ENCODE data around the gene GLRB. TPM values are rescaled to one million over a fixed set of nuclear protein-coding genes. Genes with fewer than 3 reads are reported as not detected.
"Not testable (repeated sequence)": the region's sequence is repeated elsewhere in the genome, so short reads cannot be mapped to it uniquely, and the experiment has no call there.

The GLRB gene
- not detected for total RNA-seq

DNA sequence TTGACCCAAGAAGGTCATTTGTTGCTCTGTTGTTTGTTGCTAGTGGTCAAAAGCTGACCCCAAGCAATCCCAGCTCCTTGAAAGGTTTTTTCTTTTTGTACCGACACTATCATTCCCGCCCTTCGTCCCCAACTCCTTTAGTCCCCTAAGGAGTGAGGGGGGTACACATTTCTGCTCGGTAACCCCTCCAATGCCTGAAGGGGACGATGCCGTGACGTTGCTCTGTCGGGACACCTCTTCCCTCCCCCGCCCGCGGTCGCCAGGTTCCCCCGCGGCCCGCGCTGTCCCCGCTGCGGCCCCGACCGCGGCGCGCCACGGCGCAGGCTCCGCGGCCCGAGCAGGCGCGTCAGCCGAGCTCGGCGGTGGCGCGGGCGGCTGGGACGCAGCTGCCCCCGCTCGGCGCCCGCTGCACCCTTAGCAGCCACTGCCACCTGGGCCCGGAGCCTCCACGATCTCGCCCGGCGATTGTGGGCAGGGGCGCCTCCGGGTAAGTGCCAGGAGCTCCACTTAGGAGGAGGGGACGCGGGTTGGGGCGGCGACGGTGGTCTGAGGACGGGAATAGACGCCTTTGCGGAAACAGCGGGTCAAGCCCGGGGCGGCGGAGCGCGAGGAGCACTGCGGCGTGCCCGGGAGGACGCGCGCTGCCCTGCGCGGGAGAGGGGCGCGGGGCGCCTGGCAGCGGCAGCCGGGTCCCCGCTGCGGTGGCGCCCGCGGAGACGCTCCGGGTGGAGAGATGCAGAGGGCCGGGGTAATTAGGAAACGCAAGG is at the start of gene GLRB:
Gene GLRB, plus strand, starts transcription at position 340 of the 767 bp plus-strand sequence. CDS start 1,875 bp downstream, outside the sequence.
- Mint-ChIP-seq H3K27ac (no peak within 1 kb of the TSS), H3K4me1 (no peaks in the 10 kb centered on the region), H3K36me3 (ENCODE audit: low read depth) (no peaks in the 10 kb centered on the region), H3K9me3 (peaks cover 4% of the 10 kb centered on the region), H3K4me3 (no peak within 1 kb of the TSS), H3K27me3 (peaks cover 11% of the 10 kb centered on the region)
- no peak for ATAC-seq (replicated peaks)

DNA sequence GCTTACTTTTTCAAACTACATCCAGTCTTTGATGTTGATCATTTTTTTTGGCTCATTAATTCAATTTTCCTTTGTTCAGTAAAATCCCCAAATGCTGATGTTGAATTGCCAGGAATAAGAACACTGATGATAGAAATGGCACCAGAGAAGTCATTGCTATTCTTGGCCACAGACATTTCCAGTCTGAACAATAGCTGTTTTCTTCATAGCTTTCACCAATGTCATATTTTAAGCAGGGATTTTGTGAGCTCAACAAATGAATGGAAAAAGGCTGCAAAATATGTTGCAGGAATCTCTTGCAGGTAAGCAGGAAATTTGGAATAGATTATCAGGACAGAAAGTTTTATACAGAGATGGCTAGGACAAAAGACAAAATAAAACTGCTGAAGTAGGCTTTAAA is 40.5 kb upstream of the GLRB start:
- ATAC-seq (replicated peaks), result no peak
- no peaks in the 10 kb centered on the region for H3K27me3 Mint-ChIP-seq

DNA sequence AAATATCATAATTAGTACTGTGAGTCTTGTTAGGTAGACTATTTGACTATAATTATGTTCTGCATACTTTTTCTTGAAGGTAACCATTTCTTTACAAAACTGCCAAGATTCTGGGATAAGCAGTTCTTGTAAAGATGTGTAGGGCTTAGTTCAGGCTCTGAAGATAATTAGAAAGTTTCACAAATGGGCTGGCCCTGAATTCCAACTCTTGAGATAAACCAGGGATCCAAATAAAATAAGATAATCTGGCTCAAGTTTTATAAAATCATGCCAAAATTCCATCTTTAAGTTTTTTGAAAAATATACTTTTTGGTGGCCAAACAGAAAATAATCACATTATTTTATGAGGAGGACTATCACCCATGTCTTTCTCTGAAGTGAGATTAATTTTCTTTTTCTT is 35.5 kb upstream of the GLRB start:
- Mint-ChIP-seq H3K4me3 (no peak overlapping the region), H3K4me1 (no peaks in the 10 kb centered on the region), H3K36me3 (ENCODE audit: low read depth) (no peaks in the 10 kb centered on the region), H3K9me3 (no peaks in the 10 kb centered on the region), H3K27me3 (no peaks in the 10 kb centered on the region), H3K27ac (no peak overlapping the region)
- ATAC-seq (replicated peaks), result no peak

More for the DNA sequence above, 40.5 kb upstream of the GLRB start:
- no peaks in the 10 kb centered on the region for H3K9me3 Mint-ChIP-seq
- no peak overlapping the region for H3K27ac Mint-ChIP-seq
- H3K4me1 Mint-ChIP-seq, result no peaks in the 10 kb centered on the region
- H3K4me3 Mint-ChIP-seq, result no peak overlapping the region
- no peaks in the 10 kb centered on the region for H3K36me3 Mint-ChIP-seq (ENCODE audit: low read depth)

DNA sequence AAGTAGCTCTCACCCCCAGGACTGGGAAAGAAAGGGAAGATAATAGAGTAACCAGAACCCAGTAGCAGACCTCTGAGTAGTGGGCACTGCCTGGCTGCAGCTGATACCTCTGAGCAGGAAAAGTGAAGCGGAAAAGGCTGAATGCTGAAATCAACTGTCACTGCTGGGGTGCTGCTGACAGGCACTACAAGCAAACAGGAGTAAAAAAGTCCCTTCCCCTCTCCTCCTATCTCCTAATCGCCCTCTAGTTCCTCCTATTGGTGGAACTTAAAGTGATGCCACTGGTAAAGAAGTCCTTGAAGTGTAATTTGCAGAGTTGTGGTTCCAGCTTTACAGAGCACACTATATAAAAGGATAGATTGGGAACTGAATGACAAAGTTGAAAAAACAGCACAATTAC is 32.8 kb upstream of the GLRB start:
- Mint-ChIP-seq H3K36me3 (ENCODE audit: low read depth) (no peaks in the 10 kb centered on the region), H3K4me1 (no peaks in the 10 kb centered on the region), H3K4me3 (no peak overlapping the region), H3K27me3 (no peaks in the 10 kb centered on the region), H3K27ac (no peak overlapping the region), H3K9me3 (peaks cover 4% of the 10 kb centered on the region)
- ATAC-seq (replicated peaks), result no peak

DNA sequence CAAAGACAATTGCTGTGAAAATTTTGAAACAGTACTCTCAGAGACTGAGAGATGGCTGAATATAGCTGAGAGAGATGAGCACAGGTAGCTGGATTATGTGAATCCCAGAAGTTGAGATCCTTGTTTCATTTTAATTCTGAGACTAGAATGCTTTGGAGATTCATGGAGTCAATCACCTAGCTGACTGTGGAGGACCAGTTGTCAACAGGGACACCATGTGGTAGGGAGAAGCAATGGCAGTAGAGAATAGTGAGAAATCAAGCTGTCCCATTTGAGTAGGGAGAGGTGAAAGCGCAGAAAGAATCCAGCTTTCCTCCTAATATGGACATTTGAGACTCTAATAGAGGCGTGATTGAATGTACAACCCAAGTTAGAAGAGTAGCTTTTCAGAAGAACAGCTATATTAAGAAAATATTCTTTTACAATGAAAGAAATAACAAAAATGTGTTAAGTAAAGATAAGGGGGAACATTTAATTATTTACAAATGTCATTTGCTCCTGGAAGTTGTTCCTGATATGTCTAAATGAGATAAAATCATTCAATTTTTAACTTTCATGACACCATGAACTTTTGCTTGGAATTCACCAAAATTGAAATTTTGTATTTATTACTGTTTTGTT is 30.3 kb upstream of the GLRB start:
- no peaks in the 10 kb centered on the region for H3K4me1 Mint-ChIP-seq

DNA sequence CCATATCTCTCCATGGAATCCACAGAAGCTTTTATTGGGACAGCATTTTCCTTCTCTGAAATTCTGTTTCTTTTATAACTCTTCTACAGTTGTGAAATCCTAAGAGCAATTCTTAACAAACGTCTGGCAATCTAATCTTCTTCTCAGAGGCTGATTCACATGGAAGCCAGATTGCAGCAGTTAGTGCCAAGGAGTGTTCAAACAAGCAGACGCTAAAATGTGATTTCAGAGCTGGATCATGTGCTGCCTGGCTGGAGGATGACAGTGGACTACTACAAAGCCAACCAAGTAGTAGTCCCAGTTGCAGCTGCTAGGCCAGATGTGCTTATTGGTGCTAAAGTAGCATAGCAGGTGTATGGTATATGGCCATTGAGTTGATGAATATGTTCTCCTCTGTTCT is 27.7 kb upstream of the GLRB start:
- H3K36me3 Mint-ChIP-seq (ENCODE audit: low read depth), result no peaks in the 10 kb centered on the region

More for the DNA sequence above, 30.3 kb upstream of the GLRB start:
- no peak overlapping the region for H3K27ac Mint-ChIP-seq
- peaks cover 4% of the 10 kb centered on the region for H3K9me3 Mint-ChIP-seq
- H3K4me3 Mint-ChIP-seq, result no peak overlapping the region
- H3K27me3 Mint-ChIP-seq, result no peaks in the 10 kb centered on the region
- H3K36me3 Mint-ChIP-seq (ENCODE audit: low read depth), result no peaks in the 10 kb centered on the region
- ATAC-seq (replicated peaks), result no peak

DNA sequence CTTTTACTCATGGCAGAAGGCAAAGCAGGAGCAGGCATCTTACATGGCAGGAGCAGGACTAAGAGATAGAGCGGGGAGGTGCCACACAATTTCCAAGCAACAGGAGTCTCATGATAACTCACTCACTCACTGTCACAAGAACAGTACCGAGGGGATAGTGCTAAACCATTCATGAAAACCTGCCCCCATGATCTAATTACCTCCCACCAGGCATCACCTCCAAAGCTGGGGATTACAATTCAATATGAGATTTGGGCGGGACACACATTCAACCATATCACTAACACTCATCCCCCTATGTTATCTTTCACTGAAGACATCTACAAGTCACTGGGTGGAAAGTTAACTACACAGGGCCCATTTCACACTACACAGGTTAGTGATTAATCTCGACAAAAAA is 25.4 kb upstream of the GLRB start:
- H3K27ac Mint-ChIP-seq, result no peak overlapping the region
- H3K9me3 Mint-ChIP-seq, result peaks cover 4% of the 10 kb centered on the region
- H3K27me3 Mint-ChIP-seq, result no peaks in the 10 kb centered on the region
- H3K4me3 Mint-ChIP-seq, result no peak overlapping the region
- H3K36me3 Mint-ChIP-seq (ENCODE audit: low read depth), result no peaks in the 10 kb centered on the region
- H3K4me1 Mint-ChIP-seq, result no peaks in the 10 kb centered on the region
- no peak for ATAC-seq (replicated peaks)

More for the DNA sequence above, 27.7 kb upstream of the GLRB start:
- ATAC-seq (replicated peaks), result no peak
- H3K27me3 Mint-ChIP-seq, result no peaks in the 10 kb centered on the region
- no peaks in the 10 kb centered on the region for H3K4me1 Mint-ChIP-seq
- no peak overlapping the region for H3K4me3 Mint-ChIP-seq
- peaks cover 4% of the 10 kb centered on the region for H3K9me3 Mint-ChIP-seq
- H3K27ac Mint-ChIP-seq, result no peak overlapping the region

DNA sequence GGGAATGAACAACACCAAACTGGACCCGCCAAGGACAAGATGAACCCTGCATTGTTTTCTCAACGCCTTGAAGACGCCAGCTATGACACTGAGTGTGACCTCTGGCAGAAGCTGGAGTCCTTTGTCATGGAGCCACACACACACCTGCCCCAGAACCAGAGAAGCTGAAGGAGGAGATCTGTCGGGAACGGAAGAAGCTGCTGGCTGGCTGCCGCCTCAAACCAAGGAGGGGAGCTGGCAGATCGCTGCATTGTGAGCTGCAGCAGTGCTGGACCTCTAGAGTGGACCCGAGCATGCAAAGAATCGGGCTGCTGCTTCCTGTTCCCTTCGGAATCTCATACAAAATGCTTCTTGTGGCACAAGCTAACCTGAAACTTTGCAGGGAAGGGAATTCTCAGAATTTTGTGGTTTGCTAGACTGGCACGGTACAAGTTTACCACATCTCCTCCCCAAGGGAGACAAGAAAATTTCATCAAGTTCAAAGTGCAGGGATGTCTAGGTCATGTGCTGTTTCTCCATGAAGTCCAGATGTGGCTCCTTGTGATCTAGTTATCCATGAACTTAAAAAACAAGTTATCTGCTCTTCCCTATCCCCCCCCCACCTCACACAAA is 23.4 kb upstream of the GLRB start:
- no peak for ATAC-seq (replicated peaks)
- H3K36me3 Mint-ChIP-seq (ENCODE audit: low read depth), result no peaks in the 10 kb centered on the region
- no peak overlapping the region for H3K27ac Mint-ChIP-seq
- H3K4me1 Mint-ChIP-seq, result no peaks in the 10 kb centered on the region
- no peaks in the 10 kb centered on the region for H3K9me3 Mint-ChIP-seq
- no peak overlapping the region for H3K4me3 Mint-ChIP-seq
- no peaks in the 10 kb centered on the region for H3K27me3 Mint-ChIP-seq

DNA sequence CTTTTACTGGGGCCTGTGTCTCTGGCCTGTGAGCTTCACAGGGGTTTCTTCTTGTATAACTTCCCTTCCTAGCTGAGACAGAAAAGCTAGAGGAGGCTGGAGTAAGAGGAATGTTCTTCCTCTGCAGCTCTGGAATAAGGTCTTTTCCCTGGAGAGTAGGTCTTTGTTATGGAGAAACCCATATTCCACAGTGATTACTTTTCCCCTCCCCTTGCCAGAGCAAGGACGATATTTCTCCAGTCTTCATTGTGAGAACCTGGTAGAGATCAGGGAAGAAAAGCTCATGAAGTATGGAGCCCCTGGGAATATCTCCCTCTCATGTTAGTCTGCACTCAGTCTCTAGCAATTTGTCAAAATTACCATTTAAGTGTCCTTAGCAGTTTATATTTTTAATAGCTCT is 18.7 kb upstream of the GLRB start:
- H3K9me3 Mint-ChIP-seq, result no peaks in the 10 kb centered on the region
- H3K27me3 Mint-ChIP-seq, result no peaks in the 10 kb centered on the region
- no peaks in the 10 kb centered on the region for H3K36me3 Mint-ChIP-seq (ENCODE audit: low read depth)
- no peak overlapping the region for H3K4me3 Mint-ChIP-seq
- ATAC-seq (replicated peaks), result no peak
- no peaks in the 10 kb centered on the region for H3K4me1 Mint-ChIP-seq
- H3K27ac Mint-ChIP-seq, result no peak overlapping the region

DNA sequence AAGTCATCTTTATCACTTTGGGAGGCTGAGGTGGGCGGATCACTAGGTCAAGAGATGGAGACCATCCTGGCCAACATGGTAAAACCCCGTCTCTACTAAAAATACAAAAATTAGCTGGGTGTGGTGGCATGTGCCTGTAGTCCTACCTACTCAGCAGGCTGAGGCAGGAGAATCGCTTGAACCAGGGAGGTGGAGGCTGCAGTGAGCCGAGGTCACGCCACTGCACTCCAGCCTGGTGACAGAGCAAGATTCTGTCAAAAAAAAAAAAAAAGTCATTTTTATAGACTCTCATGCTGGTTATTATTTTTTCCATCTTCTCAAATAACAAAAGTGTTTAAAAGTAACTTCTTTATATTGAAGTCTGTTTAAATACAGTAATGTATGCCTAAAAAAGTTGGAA is 17.1 kb upstream of the GLRB start:
- not testable (repeated sequence) for ATAC-seq (replicated peaks); H3K4me1 Mint-ChIP-seq; H3K4me3 Mint-ChIP-seq; H3K27me3 Mint-ChIP-seq; H3K27ac Mint-ChIP-seq; H3K9me3 Mint-ChIP-seq; H3K36me3 Mint-ChIP-seq (ENCODE audit: low read depth)

DNA sequence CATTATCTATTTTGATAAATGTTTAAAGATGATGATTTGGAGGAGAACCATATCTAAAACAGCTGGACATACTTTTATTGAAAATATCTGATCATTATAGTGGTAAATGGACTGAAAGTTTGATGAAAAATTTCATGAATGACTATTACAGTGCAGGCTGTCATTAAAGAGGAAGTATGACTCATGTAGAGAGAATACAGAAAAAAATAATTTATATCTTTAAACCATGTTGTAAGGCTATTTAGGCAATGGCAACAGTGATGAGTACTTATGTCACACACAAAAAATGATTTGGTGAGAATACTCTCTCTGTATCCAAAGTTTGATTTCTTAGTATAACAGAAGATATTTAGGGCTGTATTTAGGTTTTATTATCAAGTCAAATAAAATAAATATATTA is 3.9 kb upstream of the GLRB start:
- H3K27ac Mint-ChIP-seq, result no peak overlapping the region
- H3K9me3 Mint-ChIP-seq, result peaks cover 4% of the 10 kb centered on the region
- H3K36me3 Mint-ChIP-seq (ENCODE audit: low read depth), result no peaks in the 10 kb centered on the region
- no peak for ATAC-seq (replicated peaks)
- H3K27me3 Mint-ChIP-seq, result peaks cover 11% of the 10 kb centered on the region
- no peaks in the 10 kb centered on the region for H3K4me1 Mint-ChIP-seq
- H3K4me3 Mint-ChIP-seq, result no peak overlapping the region

DNA sequence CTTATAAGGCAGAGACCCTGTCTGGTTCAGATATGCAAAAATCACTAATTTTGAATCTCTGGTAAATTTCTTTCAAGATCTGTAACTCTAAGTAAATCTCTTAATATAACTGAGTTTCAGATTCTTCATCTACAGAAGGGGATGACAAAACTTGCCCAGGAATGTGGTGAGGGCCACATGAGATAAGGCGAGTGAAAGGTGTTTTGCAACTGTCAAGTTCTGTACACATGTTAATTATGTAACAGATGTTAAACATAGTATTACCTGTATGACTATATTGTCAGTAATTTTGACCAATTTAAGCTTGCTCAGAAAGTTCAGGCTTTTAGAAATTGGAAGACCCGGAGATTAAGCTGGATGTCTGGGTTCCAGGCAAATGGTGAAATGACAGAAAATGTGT is 549 bp upstream of the GLRB start:
- H3K4me1 Mint-ChIP-seq, result no peaks in the 10 kb centered on the region
- peaks cover 4% of the 10 kb centered on the region for H3K9me3 Mint-ChIP-seq
- H3K36me3 Mint-ChIP-seq (ENCODE audit: low read depth), result no peaks in the 10 kb centered on the region
- no peak for ATAC-seq (replicated peaks)
- peaks cover 11% of the 10 kb centered on the region for H3K27me3 Mint-ChIP-seq
- no peak overlapping the region for H3K4me3 Mint-ChIP-seq
- H3K27ac Mint-ChIP-seq, result no peak overlapping the region

DNA sequence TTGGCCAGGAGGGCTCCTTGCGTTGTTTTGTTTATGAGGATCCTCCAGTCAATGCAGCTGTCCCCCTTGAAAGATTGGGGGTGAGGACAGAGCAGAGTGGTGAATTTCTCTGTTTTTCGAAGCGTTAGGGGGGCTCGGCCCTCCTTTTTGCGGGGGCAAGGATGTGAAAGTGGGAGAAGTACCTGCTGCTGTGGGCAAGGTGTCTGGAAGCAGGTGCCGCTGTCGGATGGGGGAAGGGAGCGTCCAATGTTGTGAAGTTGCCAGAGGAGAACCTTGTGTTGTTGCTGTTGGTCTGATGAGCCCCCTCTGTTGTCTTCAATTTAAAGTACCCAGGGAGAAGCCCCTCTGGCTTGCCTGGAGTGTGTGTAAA is 613 bp downstream of the GLRB start:
- ATAC-seq (replicated peaks), result no peak
- no peaks in the 10 kb centered on the region for H3K36me3 Mint-ChIP-seq (ENCODE audit: low read depth)
- H3K9me3 Mint-ChIP-seq, result peaks cover 4% of the 10 kb centered on the region
- H3K4me1 Mint-ChIP-seq, result no peaks in the 10 kb centered on the region
- H3K27ac Mint-ChIP-seq, result no peak overlapping the region
- peaks cover 11% of the 10 kb centered on the region for H3K27me3 Mint-ChIP-seq
- H3K4me3 Mint-ChIP-seq, result no peak overlapping the region

DNA sequence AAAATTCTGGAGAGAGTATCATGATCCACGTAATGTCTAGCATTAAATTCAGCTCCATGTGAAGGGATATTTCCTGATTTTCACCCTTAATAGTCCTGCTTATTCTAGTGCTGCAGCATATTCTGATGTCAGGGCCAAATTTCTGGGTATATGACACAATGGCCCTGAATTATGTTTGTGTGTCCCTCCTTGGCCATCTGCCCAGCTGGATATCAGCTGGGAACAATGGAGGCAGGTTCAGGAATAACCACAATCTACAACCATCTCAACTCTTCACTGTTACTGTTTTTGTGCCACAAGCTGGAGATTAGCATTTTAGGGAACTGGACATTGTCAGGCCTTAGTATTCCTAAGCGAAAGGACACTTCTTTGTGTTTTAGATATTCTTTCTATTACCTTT is 3.5 kb downstream of the GLRB start:
- Mint-ChIP-seq H3K27me3 (peaks cover 11% of the 10 kb centered on the region), H3K9me3 (no peaks in the 10 kb centered on the region), H3K36me3 (ENCODE audit: low read depth) (no peaks in the 10 kb centered on the region), H3K4me1 (no peaks in the 10 kb centered on the region), H3K4me3 (no peak overlapping the region), H3K27ac (no peak overlapping the region)
- ATAC-seq (replicated peaks), result no peak

DNA sequence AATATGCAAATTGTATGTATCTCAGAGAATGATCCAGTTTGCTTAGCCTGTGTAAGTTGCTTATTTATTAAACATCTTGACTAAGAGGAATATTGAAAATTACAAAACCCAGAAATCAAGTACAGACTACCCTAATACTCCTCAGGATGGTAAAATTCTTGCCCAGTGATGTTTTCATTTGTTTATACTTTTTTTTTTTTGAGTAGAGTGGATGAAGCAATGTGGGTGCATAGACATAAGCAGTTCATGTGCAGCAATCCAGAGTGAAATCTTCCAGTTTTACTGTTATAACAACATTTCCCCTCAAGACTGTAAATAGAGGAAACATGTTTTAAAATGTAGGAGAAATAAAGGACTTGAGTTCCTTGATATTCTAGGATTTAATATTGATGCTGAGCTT is 4.7 kb downstream of the GLRB start:
- ATAC-seq (replicated peaks), result no peak
- H3K27me3 Mint-ChIP-seq, result peaks cover 6% of the 10 kb centered on the region
- no peaks in the 10 kb centered on the region for H3K36me3 Mint-ChIP-seq (ENCODE audit: low read depth)
- H3K9me3 Mint-ChIP-seq, result no peaks in the 10 kb centered on the region
- H3K4me1 Mint-ChIP-seq, result no peaks in the 10 kb centered on the region
- no peak overlapping the region for H3K27ac Mint-ChIP-seq
- H3K4me3 Mint-ChIP-seq, result no peak overlapping the region
